H1 (cell line): ENCODE measurements around the gene S1PR2. TPM values are rescaled to one million over a fixed set of nuclear protein-coding genes. Genes with fewer than 3 reads are reported as not detected.

Experiments used
- CTCF ChIA-PET: fragments of 300-600 bp; sonication (Branson Sonifier 250); formaldehyde crosslinking; loops from one replicate; lab custom pipeline; 2021; ENCODE audit not compliant: partially characterized antibody; lab: Charles Lee
- POLR2A ChIA-PET: fragments of 300-600 bp; sonication (Branson Sonifier 250); formaldehyde crosslinking; loops from one replicate; lab custom pipeline; 2021; ENCODE audit warnings: inconsistent platforms; ENCODE audit not compliant: partially characterized antibody; lab: Charles Lee
- DNase-seq, 2 experiments: peaks; one replicate each; pipeline versions ENCODE4 v3.0.0 to v3.0.0-alpha.2; 2010 to 2022; ENCODE audit warnings: low spot score in 2 of 2, low read depth in 1 of 2, mixed read lengths in 1 of 2
- FAIRE-seq: peaks from 2 replicates; lab custom pipeline; 2011; peaks lifted over from hg19 to GRCh38; lab: Jason Lieb, UNC
- H2AFZ ChIP-seq: 2 replicates; pipeline ENCODE4 v1.8.1; 2012; ENCODE audit warnings: low read length, inconsistent platforms
- H2AK5ac ChIP-seq: 2 replicates; pipeline ENCODE4 v1.6.1; 2013; ENCODE audit warnings: low read depth, low read length
- H2BK120ac ChIP-seq: replicated peaks from 2 replicates; pipeline ENCODE3; 2013; ENCODE audit warnings: low read depth, low read length, inconsistent platforms
- H2BK12ac ChIP-seq: 2 replicates; pipeline ENCODE4 v1.6.1; 2013; ENCODE audit warnings: low read depth, low read length
- H2BK15ac ChIP-seq: 2 replicates; pipeline ENCODE4 v1.6.1; 2013; ENCODE audit warnings: low read length
- H2BK20ac ChIP-seq: 2 replicates; pipeline ENCODE4 v1.6.1; 2013; ENCODE audit warnings: low read length
- H2BK5ac ChIP-seq: 2 replicates; pipeline ENCODE4 v1.6.1; 2013; ENCODE audit warnings: low read depth, low read length
- H3K14ac ChIP-seq: 2 replicates; pipeline ENCODE4 v1.6.1; 2013; ENCODE audit warnings: inconsistent platforms; ENCODE audit not compliant: insufficient read length
- H3K18ac ChIP-seq: 2 replicates; pipeline ENCODE4 v1.6.1; 2013; ENCODE audit warnings: low read length; ENCODE audit errors: extremely low read depth
- H3K23ac ChIP-seq: 2 replicates; pipeline ENCODE4 v1.6.1; 2013; ENCODE audit warnings: inconsistent platforms; ENCODE audit not compliant: insufficient read length
- H3K23me2 ChIP-seq: 2 replicates; pipeline ENCODE4 v1.6.1; 2013; ENCODE audit warnings: low read depth, low read length
- H3K27ac ChIP-seq: 2 replicates; pipeline ENCODE4 v1.6.1; 2011; ENCODE audit warnings: low read depth, low read length, inconsistent platforms
- H3K27me3 ChIP-seq, 4 experiments: replicated peaks in 1 of 4; 1 replicate in 1 of 4; 2 replicates in 3 of 4; pipeline versions ENCODE4 v1.6.1 to v1.8.1; 2011 to 2013; ENCODE audit warnings: low read length in 3 of 4, mild to moderate bottlenecking in 3 of 4, inconsistent platforms in 2 of 4, mixed read lengths in 2 of 4, moderate library complexity in 1 of 4; ENCODE audit not compliant: control insufficient read depth in 3 of 4, insufficient read depth in 3 of 4; ENCODE audit errors: extremely low read depth in 1 of 4
- H3K36me3 ChIP-seq, 4 experiments: 2 replicates each; pipeline versions ENCODE4 v1.6.1 to v1.8.1; 2011 to 2013; ENCODE audit warnings: mild to moderate bottlenecking in 4 of 4, low read length in 3 of 4, moderate library complexity in 2 of 4, control low read depth in 1 of 4, inconsistent platforms in 1 of 4; ENCODE audit not compliant: insufficient read depth in 4 of 4, control insufficient read depth in 2 of 4
- H3K4ac ChIP-seq: replicated peaks from 2 replicates; pipeline ENCODE3; 2013; ENCODE audit warnings: low read length, low read depth, mixed read lengths, inconsistent platforms; ENCODE audit not compliant: insufficient read length
- H3K4me1 ChIP-seq, 4 experiments: replicated peaks in 1 of 4; 1 replicate in 1 of 4; 2 replicates in 3 of 4; pipeline versions ENCODE4 v1.6.1 to v1.8.1; 2011 to 2013; ENCODE audit warnings: low read length in 3 of 4, inconsistent platforms in 2 of 4, mixed read lengths in 1 of 4; ENCODE audit not compliant: insufficient read depth in 4 of 4, control insufficient read depth in 3 of 4
- H3K4me2 ChIP-seq, 2 experiments: 2 replicates each; pipeline versions ENCODE4 v1.6.1 to v1.8.1; 2011 to 2013; ENCODE audit warnings: low read depth in 2 of 2, low read length in 2 of 2, control low read depth in 1 of 2, inconsistent platforms in 1 of 2, mild to moderate bottlenecking in 1 of 2; ENCODE audit not compliant: insufficient read depth in 1 of 2
- H3K4me3 ChIP-seq, 4 experiments: fragments of 200-600, 300-600 bp in 1 of 4; sonication (generic), shearing (Covaris generic), sonication (Bioruptor Twin) in 1 of 4; 2 replicates each; pipeline versions ENCODE4 v1.5.1 to v1.8.1; 2011 to 2016; ENCODE audit warnings: low read length in 4 of 4, low read depth in 3 of 4, control low read depth in 2 of 4, inconsistent platforms in 2 of 4, mild to moderate bottlenecking in 2 of 4, mixed read lengths in 1 of 4, moderate library complexity in 1 of 4; ENCODE audit not compliant: insufficient read depth in 2 of 4; ENCODE audit errors: extremely low read depth in 1 of 4
- H3K56ac ChIP-seq: replicated peaks from 2 replicates; pipeline ENCODE3; 2013; ENCODE audit warnings: low read depth, mild to moderate bottlenecking, mixed read lengths, low read length, inconsistent platforms; ENCODE audit not compliant: insufficient read length
- H3K79me1 ChIP-seq: 2 replicates; pipeline ENCODE4 v1.6.1; 2013; ENCODE audit warnings: low read depth, low read length, control low read depth
- H3K79me2 ChIP-seq, 2 experiments: 2 replicates each; pipeline versions ENCODE4 v1.6.1 to v1.8.1; 2012 to 2013; ENCODE audit warnings: low read length in 2 of 2, mild to moderate bottlenecking in 2 of 2, inconsistent platforms in 1 of 2; ENCODE audit not compliant: insufficient read depth in 2 of 2, control insufficient read depth in 1 of 2
- H3K9ac ChIP-seq, 4 experiments: replicated peaks in 1 of 4; 1 replicate in 1 of 4; 2 replicates in 3 of 4; pipeline versions ENCODE4 v1.6.1 to v1.8.1; 2011 to 2013; ENCODE audit warnings: low read depth in 3 of 4, low read length in 3 of 4, control low read depth in 2 of 4, mild to moderate bottlenecking in 2 of 4, moderate library complexity in 2 of 4, inconsistent platforms in 1 of 4; ENCODE audit errors: extremely low read depth in 1 of 4
- H3K9me3 ChIP-seq, 2 experiments: 2 replicates each; pipeline versions ENCODE4 v1.6.1 to v1.8.1; 2012 to 2013; ENCODE audit warnings: mild to moderate bottlenecking in 2 of 2, moderate library complexity in 2 of 2, control low read depth in 1 of 2, inconsistent platforms in 1 of 2, low read depth in 1 of 2, low read length in 1 of 2, mixed read lengths in 1 of 2; ENCODE audit not compliant: insufficient read depth in 2 of 2
- H4K20me1 ChIP-seq, 2 experiments: replicated peaks in 1 of 2; 2 replicates each; pipeline versions ENCODE3 to v1.8.1; 2011 to 2013; ENCODE audit warnings: inconsistent platforms in 2 of 2, low read length in 2 of 2, mild to moderate bottlenecking in 1 of 2; ENCODE audit not compliant: insufficient read depth in 2 of 2, control insufficient read depth in 1 of 2
- H4K5ac ChIP-seq: 2 replicates; pipeline ENCODE4 v1.6.1; 2013; ENCODE audit warnings: low read length, low read depth, mixed read lengths, inconsistent platforms; ENCODE audit not compliant: insufficient read length
- H4K8ac ChIP-seq: 2 replicates; pipeline ENCODE4 v1.8.0; 2013; ENCODE audit warnings: mild to moderate bottlenecking, moderate library complexity, low read length, inconsistent platforms; ENCODE audit not compliant: insufficient read depth; ENCODE audit errors: extremely low read depth
- H4K91ac ChIP-seq: replicated peaks from 2 replicates; pipeline ENCODE3; 2013; ENCODE audit warnings: low read length, mixed read lengths, inconsistent platforms; ENCODE audit not compliant: insufficient read length
- CEBPB ChIP-seq: IDR thresholded peaks from 2 replicates; pipeline ENCODE4 v1.6.1; 2012; ENCODE audit warnings: low read depth, low read length
- CHD2 ChIP-seq: IDR thresholded peaks from 2 replicates; pipeline ENCODE4 v1.6.1; 2012; ENCODE audit warnings: low read length, improper control_type of control experiment
- HDAC2 ChIP-seq, 2 experiments: fragments of 300-600 bp in 1 of 2; sonication (generic) in 1 of 2; IDR thresholded peaks; 2 replicates each; pipeline ENCODE4 v1.6.1; 2011 to 2012; ENCODE audit warnings: low read depth in 2 of 2, low read length in 2 of 2, mild to moderate bottlenecking in 2 of 2, moderate library complexity in 2 of 2, borderline replicate concordance in 1 of 2, inconsistent platforms in 1 of 2
- JUND ChIP-seq: IDR thresholded peaks from 2 replicates; pipeline ENCODE4 v1.6.1; 2011; ENCODE audit warnings: mild to moderate bottlenecking, improper control_type of control experiment, low read length
- NANOG ChIP-seq: IDR thresholded peaks from 2 replicates; pipeline ENCODE4 v1.6.1; 2011; ENCODE audit warnings: low read length, low read depth, mild to moderate bottlenecking, inconsistent platforms; ENCODE audit not compliant: insufficient read depth, poor library complexity, severe bottlenecking
- POLR2AphosphoS5 ChIP-seq: IDR thresholded peaks from 2 replicates; pipeline ENCODE4 v1.6.1; 2011; ENCODE audit warnings: low read depth, low read length
- SIX5 ChIP-seq: IDR thresholded peaks from 2 replicates; pipeline ENCODE4 v1.6.1; 2011; ENCODE audit warnings: mild to moderate bottlenecking, low read depth, low read length
- SP1 ChIP-seq: IDR thresholded peaks from 2 replicates; pipeline ENCODE4 v1.6.1; 2011; ENCODE audit warnings: low read depth, low read length
- USF2 ChIP-seq: IDR thresholded peaks from 2 replicates; pipeline ENCODE4 v1.6.1; 2011; ENCODE audit warnings: low read length, improper control_type of control experiment
- WGBS, 2 experiments: shearing (Covaris generic) in 1 of 2; methylation state at CpG; one replicate each; pipeline versions ENCODE4 v1.1.6 to v1.1.7; 2013 to 2015; ENCODE audit warnings: low lambda C conversion rate in 2 of 2, mixed read lengths in 2 of 2, inconsistent platforms in 1 of 2, low coverage in 1 of 2, missing lambda C conversion rate in 1 of 2; ENCODE audit not compliant: insufficient replicate concordance in 2 of 2, insufficient coverage in 1 of 2, insufficient read length in 1 of 2; ENCODE audit errors: extremely low coverage in 1 of 2, missing lambda C conversion rate in 1 of 2; 5-methylcytosine and 5-hydroxymethylcytosine counted together
- polyA plus RNA-seq, 7 experiments: library from polyadenylated mRNA; depleted of rRNA in 3 of 7; stranded (reverse) in 5 of 7; unstranded in 2 of 7; fragments of >200 nt in 5 of 7; fragments of 200-250 nt in 2 of 7; gene quantifications; 1 replicate in 5 of 7; 2 replicates in 1 of 7; 4 replicates in 1 of 7; pipeline versions ENCODE4 v1.2.1 to v1.2.3, GENCODE V29; 2011 to 2013; ENCODE audit warnings: missing spikeins in 2 of 7, mixed read lengths in 2 of 7
- total RNA-seq: library from RNA; stranded (reverse); fragmentation: NEBNext Ultra II Directional; extraction: Animal tissue kit (Norgen Biotek cat#: 25700); gene quantifications from 2 replicates; pipeline ENCODE4 v1.2.1, GENCODE V29; 2021

The S1PR2 gene
- total and polyA plus RNA-seq, 2 of the 8 experiments (the other 6 are each of a cell fraction or from before 2014, with no cell fraction given), result 17.5 to 19.4 TPM

DNA sequence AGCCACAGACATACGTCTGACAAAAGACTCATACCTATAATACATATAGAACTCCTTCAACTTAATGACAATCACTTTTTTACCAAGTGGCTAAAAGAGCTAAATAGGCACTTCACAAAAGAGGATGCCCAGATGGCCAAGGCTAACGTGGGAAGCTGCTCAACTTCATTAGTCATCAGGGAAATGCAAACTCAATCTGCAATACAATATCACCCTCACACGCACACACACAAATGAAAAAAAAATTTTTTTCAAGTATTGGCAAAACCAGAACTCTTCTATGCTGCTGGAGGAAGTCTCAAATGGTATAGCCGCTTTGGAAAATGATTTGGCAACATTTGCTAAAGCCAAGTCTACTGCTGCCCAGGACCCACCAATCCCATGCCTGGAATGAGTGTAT, 21.8 kb downstream of the S1PR2 start:
- Histone ChIP-seq H3K9ac (no peak overlapping the region), H3K27me3 (no peaks in the 10 kb centered on the region), H4K91ac (no peak overlapping the region), H2BK12ac (no peak overlapping the region), H4K20me1 (no peaks in the 10 kb centered on the region), H3K23ac (no peak overlapping the region), H3K4ac (no peak overlapping the region), H3K4me1 (0 out of 7 replicates have a peak, but pooled peaks cover 0 to 3% (median 0%) of the 10 kb centered on the region in 4 experiments), H3K9me3 (peaks cover 0 to 5% of the 10 kb centered on the region in 2 experiments; a peak in 1 of 4 replicates), H2BK120ac (no peak overlapping the region), H2BK20ac (no peak overlapping the region), H3K4me3 (no peak overlapping the region), H3K4me2 (no peak overlapping the region), H4K8ac (no peak overlapping the region), H2AFZ (no peak overlapping the region), H2BK15ac (no peak overlapping the region), H3K79me1 (no peaks in the 10 kb centered on the region), H3K36me3 (no peaks in the 10 kb centered on the region), H4K5ac (no peak overlapping the region), H3K14ac (no peak overlapping the region), H3K27ac (no peak overlapping the region), H2BK5ac (no peak overlapping the region), H3K18ac (no peak overlapping the region), H3K23me2 (no peaks in the 10 kb centered on the region), H3K79me2 (no peaks in the 10 kb centered on the region), H3K56ac (no peak overlapping the region), H2AK5ac (no peak overlapping the region)
- no peak for TF ChIP-seq SIX5
- no peak for TF ChIP-seq JUND
- TF ChIP-seq CHD2, result no peak
- TF ChIP-seq SP1, result no peak
- no peak for TF ChIP-seq CEBPB
- no peak for TF ChIP-seq HDAC2 (IDR thresholded peaks at IDR 0.05; ENCODE audit: borderline replicate concordance in 1 of 2, low read depth in 2 of 2, low read length in 2 of 2)
- no peak for TF ChIP-seq POLR2AphosphoS5
- no peak for TF ChIP-seq USF2
- TF ChIP-seq NANOG, result no peak
- ChIA-PET POLR2A (interaction anchor here (1.1 to 1.8 kb wide), 3 partner anchors 11 to 15 kb away, joined by 3 to 9 read pairs (median 3); partner anchors contain the start of gene DNMT1), CTCF (interaction anchor here (1.2 to 7.9 kb wide), 6 partner anchors 10 to 179 kb away, joined by 3 to 59 read pairs (median 3); no protein-coding TSS in a partner anchor)
- 70% methylated on average over 4 of the region's 4 CpGs; no CpG with 5 or more reads in 1 of the 2 experiments for WGBS, 2 experiments
- DNase-seq (no peak), FAIRE-seq (no peak)
